C4-2B (cell line): ENCODE measurements around the gene MYCN.

Experiments used
- ZFX ChIP-seq: fragments of 450-650 bp; IDR thresholded peaks from 2 replicates; pipeline ENCODE4 v1.6.1; 2017
- TF ChIP-seq, protein P1 (sequence below): fragments of 450-650 bp; conservative IDR thresholded peaks from 2 replicates; pipeline ENCODE4 v1.5.1; 2017; ENCODE audit warnings: mild to moderate bottlenecking

DNA sequence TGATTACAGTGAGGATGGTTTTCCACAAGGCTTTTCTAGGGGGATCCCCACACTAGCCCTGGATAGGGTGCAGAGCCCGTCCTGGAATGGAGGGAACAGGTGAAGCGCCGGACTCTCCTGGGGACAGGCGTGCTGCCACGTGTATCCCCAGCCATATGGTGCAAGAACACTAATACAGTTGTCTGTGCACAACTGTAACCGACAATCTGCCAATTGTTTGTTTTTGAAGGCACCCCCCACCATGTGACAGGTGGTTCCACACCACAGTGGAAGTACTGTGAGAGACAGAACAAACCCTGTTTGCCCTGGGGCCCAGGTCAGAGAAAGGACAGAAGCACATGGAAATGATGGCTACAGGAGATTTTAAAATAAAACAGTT, 52.9 kb downstream of the MYCN start:
- TF ChIP-seq, protein P1, sequence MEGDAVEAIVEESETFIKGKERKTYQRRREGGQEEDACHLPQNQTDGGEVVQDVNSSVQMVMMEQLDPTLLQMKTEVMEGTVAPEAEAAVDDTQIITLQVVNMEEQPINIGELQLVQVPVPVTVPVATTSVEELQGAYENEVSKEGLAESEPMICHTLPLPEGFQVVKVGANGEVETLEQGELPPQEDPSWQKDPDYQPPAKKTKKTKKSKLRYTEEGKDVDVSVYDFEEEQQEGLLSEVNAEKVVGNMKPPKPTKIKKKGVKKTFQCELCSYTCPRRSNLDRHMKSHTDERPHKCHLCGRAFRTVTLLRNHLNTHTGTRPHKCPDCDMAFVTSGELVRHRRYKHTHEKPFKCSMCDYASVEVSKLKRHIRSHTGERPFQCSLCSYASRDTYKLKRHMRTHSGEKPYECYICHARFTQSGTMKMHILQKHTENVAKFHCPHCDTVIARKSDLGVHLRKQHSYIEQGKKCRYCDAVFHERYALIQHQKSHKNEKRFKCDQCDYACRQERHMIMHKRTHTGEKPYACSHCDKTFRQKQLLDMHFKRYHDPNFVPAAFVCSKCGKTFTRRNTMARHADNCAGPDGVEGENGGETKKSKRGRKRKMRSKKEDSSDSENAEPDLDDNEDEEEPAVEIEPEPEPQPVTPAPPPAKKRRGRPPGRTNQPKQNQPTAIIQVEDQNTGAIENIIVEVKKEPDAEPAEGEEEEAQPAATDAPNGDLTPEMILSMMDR = no peak
- TF ChIP-seq ZFX = no peak
